ENCODE measurements around the gene MERTK. TPM values are rescaled to one million over a fixed set of nuclear protein-coding genes. Genes with fewer than 3 reads are reported as not detected.

The MERTK gene
- total RNA-seq, 1 experiment from 2014 or later: 18.4 TPM

- TSS peak; percentile 93 for BruUV-seq (replicated peaks)
- CTCF ChIA-PET: interaction anchor here (0.6 kb wide), 2 partner anchors 210 to 238 kb away, joined by 3 read pairs; no protein-coding TSS in a partner anchor
- H3K4me1 ChIP-seq (ENCODE audit: insufficient read depth, low read length, poor library complexity, severe bottlenecking): peaks cover 11% of the 10 kb centered on the region
- H3K36me3 ChIP-seq (ENCODE audit: insufficient read depth, low read length, poor library complexity, severe bottlenecking): no peaks in the 10 kb centered on the region
- intact Hi-C loops (cut with micrococcal nuclease; ENCODE audit: unreplicated experiment): no loop called here
- H3K9me3 ChIP-seq (ENCODE audit: low read depth, low read length, poor library complexity, severe bottlenecking): no peaks in the 10 kb centered on the region
- POLR2A ChIA-PET (ENCODE audit: low non-redundant PET): interaction anchor here (0.6 to 0.7 kb wide), 3 partner anchors 14 to 768 kb away, joined by 4 to 15 read pairs (median 6); partner anchors contain the start of gene MERTK
- peak; percentile 96 for DNase-seq (ENCODE audit: low spot score)
- no peaks in the 10 kb centered on the region for H3K27me3 ChIP-seq (replicated peaks; ENCODE audit: insufficient read depth, low read depth, low read length, poor library complexity)
- H3K4me3 ChIP-seq (ENCODE audit: low read depth, low read length, poor library complexity, severe bottlenecking): peak within 1 kb of the TSS; percentile 98
- H3K27ac ChIP-seq (ENCODE audit: low read depth, low read length, poor library complexity, severe bottlenecking): peak within 1 kb of the TSS; percentile 93
- no peak for TF ChIP-seq EZH2 (IDR thresholded peaks at IDR 0.05; ENCODE audit: borderline replicate concordance, low read depth, low read length, poor library complexity, severe bottlenecking)
- TF ChIP-seq, protein P1, sequence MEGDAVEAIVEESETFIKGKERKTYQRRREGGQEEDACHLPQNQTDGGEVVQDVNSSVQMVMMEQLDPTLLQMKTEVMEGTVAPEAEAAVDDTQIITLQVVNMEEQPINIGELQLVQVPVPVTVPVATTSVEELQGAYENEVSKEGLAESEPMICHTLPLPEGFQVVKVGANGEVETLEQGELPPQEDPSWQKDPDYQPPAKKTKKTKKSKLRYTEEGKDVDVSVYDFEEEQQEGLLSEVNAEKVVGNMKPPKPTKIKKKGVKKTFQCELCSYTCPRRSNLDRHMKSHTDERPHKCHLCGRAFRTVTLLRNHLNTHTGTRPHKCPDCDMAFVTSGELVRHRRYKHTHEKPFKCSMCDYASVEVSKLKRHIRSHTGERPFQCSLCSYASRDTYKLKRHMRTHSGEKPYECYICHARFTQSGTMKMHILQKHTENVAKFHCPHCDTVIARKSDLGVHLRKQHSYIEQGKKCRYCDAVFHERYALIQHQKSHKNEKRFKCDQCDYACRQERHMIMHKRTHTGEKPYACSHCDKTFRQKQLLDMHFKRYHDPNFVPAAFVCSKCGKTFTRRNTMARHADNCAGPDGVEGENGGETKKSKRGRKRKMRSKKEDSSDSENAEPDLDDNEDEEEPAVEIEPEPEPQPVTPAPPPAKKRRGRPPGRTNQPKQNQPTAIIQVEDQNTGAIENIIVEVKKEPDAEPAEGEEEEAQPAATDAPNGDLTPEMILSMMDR (conservative IDR thresholded peaks at IDR 0.05; ENCODE audit: low read depth, low read length): no peak
Measured at GRCh38 chr2:111883661-111884591, 14.5 kb upstream of the MERTK start, which contains the start of gene ANAPC1. Gene ANAPC1 (minus strand): TSS chr2:111884193. CDS start chr2:111880825, 3,368 bp downstream.

- ChIA-PET CTCF (interaction anchor here (0.6 kb wide), 2 partner anchors 209 to 237 kb away, joined by 3 read pairs; no protein-coding TSS in a partner anchor), POLR2A (ENCODE audit: low non-redundant PET) (interaction anchor here (0.7 kb wide), 2 partner anchors 58 to 767 kb away, joined by 4 to 15 read pairs; no protein-coding TSS in a partner anchor)
- H3K27me3 ChIP-seq (replicated peaks; ENCODE audit: insufficient read depth, low read depth, low read length, poor library complexity): no peaks in the 10 kb centered on the region
- H3K4me1 ChIP-seq (ENCODE audit: insufficient read depth, low read length, poor library complexity, severe bottlenecking): peaks cover 11% of the 10 kb centered on the region
- peak overlapping the region; percentile 98 for H3K4me3 ChIP-seq (ENCODE audit: low read depth, low read length, poor library complexity, severe bottlenecking)
- DNase-seq (ENCODE audit: low spot score): no peak
- H3K9me3 ChIP-seq (ENCODE audit: low read depth, low read length, poor library complexity, severe bottlenecking): no peaks in the 10 kb centered on the region
- intact Hi-C loops (cut with micrococcal nuclease; ENCODE audit: unreplicated experiment): no loop called here
- no peaks in the 10 kb centered on the region for H3K36me3 ChIP-seq (ENCODE audit: insufficient read depth, low read length, poor library complexity, severe bottlenecking)
- H3K27ac ChIP-seq (ENCODE audit: low read depth, low read length, poor library complexity, severe bottlenecking): peak overlapping the region; percentile 93
- TF ChIP-seq EZH2 (IDR thresholded peaks at IDR 0.05; ENCODE audit: borderline replicate concordance, low read depth, low read length, poor library complexity, severe bottlenecking): no peak
- TF ChIP-seq, protein P1 (conservative IDR thresholded peaks at IDR 0.05; ENCODE audit: low read depth, low read length): no peak
- BruUV-seq (replicated peaks): no TSS peak
Measured at GRCh38 chr2:111884592-111884964, 13.8 kb upstream of the MERTK start.

DNA sequence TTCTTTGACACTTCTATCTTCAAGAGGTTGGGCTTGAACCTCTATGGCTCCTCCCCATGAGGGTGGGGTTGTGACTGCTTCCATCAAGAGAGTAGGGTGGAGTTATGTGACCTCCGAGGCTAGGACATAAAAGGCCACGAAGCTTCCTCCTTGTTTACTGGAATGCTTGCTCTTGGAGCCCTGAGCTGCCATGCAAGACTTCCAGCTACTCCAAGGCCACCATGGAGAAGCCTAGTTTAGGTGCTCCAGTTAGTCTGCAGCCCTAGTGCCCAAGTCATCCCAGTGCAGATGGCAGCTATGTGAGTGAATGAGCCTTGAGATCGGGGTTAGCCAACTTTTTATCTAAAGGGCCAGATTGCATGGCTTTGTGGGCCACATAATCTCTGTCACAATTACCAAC, 2.4 kb upstream of the MERTK start:
- peaks cover 26% of the 10 kb centered on the region for H3K4me1 ChIP-seq (ENCODE audit: insufficient read depth, low read length, poor library complexity, severe bottlenecking)
- no peak overlapping the region for H3K4me3 ChIP-seq (ENCODE audit: low read depth, low read length, poor library complexity, severe bottlenecking)
- no peak overlapping the region for H3K27ac ChIP-seq (ENCODE audit: low read depth, low read length, poor library complexity, severe bottlenecking)
- H3K9me3 ChIP-seq (ENCODE audit: low read depth, low read length, poor library complexity, severe bottlenecking): no peaks in the 10 kb centered on the region
- ChIA-PET POLR2A (ENCODE audit: low non-redundant PET) (no interaction called here), CTCF (no interaction called here)
- intact Hi-C loops (cut with micrococcal nuclease; ENCODE audit: unreplicated experiment): no loop called here
- no peaks in the 10 kb centered on the region for H3K36me3 ChIP-seq (ENCODE audit: insufficient read depth, low read length, poor library complexity, severe bottlenecking)
- no peaks in the 10 kb centered on the region for H3K27me3 ChIP-seq (replicated peaks; ENCODE audit: insufficient read depth, low read depth, low read length, poor library complexity)
- DNase-seq (ENCODE audit: low spot score): no peak
- BruUV-seq (replicated peaks): no TSS peak
- TF ChIP-seq, protein P1 (conservative IDR thresholded peaks at IDR 0.05; ENCODE audit: low read depth, low read length): no peak
- no peak for TF ChIP-seq EZH2 (IDR thresholded peaks at IDR 0.05; ENCODE audit: borderline replicate concordance, low read depth, low read length, poor library complexity, severe bottlenecking)

Data from A673 (cell line).